ENCODE data around the gene ZNF580.

ZNF580 gene

DNA sequence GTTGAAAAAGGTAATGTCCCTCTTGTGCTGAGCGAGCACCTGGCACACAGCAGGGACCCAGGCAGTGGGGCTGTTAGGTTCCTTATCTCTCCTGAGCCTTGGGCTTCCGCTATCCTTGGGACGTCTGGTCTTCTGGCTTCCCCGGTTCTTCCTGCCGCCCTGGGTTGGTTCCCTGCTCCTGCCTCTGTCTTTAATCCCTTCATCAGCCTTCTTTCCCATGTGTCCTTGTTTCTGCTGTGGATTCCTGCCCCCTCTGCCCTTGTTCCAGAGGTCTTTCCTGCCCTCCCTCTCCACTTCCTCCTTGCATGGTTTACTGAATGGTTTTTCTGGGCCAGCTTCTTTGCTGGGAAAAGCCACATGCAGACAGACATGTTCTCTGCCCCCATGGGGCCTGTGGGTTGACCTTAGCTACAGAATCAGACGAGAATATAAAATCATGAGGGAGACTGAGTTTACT is 36.8 kb downstream of the ZNF580 start:
- no peak for DNase-seq (ENCODE audit: low read depth in 2 of 2)

DNA sequence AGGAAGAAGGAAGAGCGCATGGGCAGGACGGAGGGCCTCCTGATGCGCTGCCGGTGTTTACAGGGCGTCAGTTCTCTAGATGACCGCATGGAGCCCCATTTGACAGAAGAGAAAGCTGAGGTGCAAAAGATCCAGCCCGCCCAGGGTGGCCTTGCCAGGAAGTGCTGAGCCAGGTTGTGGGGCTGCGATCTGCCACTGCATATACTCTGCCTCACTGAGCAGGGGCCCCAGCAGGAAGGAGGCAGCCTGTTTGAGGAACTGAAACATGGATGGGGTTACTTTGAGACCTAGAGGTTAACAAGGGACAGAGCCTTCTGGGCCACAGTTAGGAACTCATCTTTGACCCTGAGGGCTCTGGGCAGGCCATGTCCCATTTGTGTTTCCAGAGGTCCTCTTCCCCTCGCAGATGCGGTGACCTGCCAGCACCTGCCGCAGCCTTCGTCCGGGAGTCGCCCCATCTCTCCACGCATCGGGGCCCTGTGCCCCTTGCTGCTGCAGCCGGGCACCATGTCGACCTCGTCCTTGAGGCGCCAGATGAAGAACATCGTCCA is 37.4 kb downstream of the ZNF580 start:
- no peak for DNase-seq (ENCODE audit: low read depth in 2 of 2)

DNA sequence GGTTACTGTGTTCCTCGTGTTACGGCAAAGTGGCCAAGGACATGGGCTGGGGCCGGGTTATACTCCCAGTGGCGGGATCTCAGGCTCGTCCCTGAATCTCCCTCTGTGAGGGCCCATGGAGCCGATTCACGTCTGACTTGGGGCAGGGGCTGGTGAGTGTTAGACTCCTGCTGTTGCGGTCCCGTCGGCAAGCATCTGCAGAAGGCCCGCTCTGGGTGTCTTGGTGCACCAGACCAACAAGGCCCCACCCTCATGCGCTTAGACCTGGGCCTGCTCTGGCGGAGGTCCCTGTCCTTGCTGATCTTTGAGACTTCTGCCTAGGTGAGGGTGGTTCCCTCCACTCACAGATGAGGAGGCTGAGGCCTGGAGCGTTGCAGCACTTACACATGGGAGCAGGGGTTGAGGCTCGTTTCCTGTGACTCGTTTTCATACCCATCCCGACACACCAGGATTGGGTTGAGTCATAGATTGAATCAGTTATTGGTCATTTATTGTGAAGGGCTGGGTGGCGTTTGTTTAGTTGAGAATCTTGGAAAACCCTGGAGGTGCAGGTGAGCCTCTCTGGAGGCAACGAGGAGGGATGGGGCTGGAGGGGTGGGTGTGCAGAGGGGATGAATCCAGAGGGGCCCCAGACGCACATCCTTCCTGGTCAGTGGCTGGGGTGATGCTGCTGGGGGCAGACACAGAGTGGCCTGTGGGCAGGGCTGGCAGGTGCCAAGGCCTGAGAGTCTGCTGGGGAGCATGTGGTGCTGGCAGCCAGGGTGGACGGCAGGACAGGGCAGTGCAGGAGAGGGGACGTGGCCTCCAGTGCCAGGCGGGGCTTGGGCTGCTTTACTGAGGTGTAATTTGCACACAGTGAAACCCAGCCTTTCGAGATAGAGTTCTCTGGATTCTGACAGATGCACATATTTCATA is 38.8 kb downstream of the ZNF580 start:
- DNase-seq (ENCODE audit: low read depth in 2 of 2): no peak

DNA sequence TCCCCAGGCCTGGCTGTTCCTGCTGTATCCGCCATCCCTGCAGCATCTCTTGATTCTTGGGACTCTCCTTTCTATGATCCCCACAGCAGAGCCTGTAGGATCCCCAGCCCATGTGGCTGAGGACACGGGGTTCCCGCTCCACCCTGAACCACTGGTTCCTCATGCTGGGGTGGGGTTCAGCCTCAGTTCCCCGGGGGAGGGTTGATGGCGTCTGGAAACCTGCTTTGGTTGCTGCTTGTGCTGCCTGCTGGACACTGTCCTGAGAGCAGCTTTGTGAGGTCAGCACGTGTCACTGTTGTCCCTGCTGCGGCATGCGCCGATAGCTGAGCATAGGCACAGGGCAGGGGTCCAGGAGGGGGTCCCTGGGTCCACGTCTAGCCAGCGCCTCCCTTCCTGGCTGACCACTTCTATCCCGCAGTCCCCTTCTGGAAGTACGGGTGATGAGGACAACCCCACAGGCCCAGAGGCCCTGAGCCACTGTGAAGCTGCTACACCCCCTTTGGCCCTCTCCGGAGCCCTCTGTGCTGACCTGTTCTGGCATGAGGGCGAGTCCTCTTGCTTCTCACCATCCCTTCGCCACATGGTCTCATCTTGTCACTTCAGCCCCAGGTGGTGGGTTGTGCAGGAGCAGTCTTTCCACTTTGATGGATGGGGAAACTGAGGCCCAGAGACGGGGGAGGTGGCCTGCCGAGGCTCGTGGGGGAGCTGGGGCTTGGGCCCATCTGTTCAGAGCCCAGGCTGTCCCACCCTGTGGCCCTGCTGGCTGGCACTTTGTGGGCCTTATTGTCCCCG is 39.7 kb downstream of the ZNF580 start:
- no peak for DNase-seq (ENCODE audit: low read depth in 2 of 2)

DNA sequence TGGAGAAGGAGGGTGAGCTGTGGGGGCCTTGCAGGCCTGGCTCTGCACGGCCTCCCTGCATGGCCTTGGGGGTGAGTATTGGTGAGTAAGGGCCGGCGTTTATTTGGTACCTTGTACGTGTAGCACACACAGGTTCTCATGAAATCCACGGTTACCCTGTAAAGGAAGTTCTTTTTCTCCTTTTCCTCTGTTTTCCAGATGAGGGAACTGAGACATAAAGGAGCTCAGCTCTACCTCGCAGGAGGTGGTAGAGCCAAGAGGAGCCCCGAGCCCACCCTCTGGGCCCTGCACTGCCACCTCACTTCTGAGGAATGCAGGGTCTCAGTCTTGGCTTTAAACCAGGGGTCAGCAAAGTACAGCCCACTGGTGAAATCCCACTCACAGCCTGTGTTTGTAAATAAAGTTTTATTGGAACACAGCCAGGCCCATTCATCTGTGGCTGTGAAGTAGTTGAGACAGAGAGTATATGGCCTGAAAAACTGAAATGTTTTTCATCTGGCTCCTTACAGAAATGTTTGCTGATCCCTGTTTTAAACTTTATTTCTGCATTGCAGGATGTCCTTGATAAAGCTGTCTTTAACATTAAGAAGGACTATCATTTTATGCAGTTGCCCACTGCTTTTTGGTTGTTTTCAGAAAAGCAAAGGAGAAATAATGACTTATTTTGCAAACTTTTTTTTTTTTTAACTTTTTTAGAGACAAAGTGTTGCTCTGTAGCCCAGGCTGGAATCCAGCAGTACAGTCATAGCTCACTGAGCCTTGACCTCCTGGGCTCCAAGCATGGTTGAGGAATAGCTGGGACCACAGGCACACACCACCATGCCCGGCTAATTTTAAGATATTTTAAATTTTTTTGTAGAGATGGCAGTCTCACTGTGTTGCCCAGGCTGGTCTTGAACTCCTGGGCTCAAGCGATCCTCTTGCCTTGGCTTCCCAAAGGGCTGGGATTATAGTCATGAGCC is 40.6 kb downstream of the ZNF580 start:
- DNase-seq (ENCODE audit: low read depth in 2 of 2): no peak

DNA sequence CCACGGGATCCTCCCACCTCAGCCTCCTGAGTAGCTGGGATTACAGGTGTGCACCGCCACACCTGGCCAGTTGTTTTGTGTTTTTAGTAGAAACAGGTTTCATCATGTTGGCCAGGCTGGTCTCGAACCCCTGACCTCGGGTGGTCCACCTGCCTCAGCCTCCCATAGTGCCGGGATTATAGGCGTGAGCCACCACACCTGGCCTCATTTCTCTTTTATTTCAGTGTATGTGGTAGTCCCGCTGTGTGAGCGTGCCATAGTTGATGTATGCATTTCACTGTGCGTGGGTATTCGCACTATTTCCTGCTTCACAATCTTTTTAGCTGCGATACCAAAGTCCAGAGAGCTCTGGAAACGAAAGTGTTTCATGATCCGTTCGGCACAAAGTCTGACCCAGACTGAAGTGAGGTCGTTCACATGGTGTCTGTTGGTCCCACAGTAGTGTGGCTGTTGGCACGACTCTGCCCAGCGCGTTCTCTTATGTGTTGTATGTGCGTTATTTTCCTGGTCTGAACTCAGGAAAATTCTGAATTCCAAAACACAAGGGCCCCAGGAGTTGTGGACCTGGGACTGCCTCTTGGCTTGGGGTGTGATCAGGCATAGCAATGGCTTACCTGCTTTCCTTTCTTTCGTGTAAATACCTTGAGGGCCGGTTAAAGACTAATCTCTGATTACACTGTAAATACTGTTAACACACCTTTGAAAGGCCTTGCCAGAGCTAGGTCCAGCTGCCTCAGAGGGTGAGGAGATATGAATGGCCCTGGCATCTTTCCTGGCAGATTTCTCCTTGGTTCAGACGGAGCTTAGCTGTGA is 42.9 kb downstream of the ZNF580 start:
- DNase-seq (ENCODE audit: low read depth in 2 of 2): no peak

DNA sequence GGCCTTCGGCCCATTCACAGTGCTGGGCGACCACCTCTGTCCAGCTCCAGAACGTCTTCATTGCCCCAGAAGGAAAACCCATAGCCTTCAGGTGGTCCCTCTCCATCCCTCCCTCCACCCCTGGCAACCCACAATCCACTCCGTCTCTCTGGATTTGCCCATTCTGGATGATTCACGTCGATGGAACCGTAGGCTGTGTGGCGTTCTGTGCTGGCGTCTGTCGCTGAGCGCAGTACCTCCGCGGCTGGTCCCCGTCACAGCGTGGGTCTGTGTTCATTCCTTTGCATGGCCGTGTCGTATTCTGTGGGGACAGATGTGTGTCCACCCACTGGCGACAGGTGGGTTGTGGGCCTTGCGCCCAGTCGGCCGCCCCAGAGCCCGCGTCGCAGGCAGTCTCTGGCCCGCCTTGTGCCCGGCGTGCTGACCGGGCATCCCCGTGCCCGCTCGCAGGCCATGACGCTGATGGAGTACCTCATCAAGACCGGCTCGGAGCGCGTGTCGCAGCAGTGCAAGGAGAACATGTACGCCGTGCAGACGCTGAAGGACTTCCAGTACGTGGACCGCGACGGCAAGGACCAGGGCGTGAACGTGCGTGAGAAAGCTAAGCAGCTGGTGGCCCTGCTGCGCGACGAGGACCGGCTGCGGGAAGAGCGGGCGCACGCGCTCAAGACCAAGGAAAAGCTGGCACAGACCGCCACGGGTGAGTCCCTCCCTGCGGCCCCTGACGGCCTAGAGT is 44.3 kb downstream of the ZNF580 start:
- DNase-seq (ENCODE audit: low read depth in 2 of 2): no peak

DNA sequence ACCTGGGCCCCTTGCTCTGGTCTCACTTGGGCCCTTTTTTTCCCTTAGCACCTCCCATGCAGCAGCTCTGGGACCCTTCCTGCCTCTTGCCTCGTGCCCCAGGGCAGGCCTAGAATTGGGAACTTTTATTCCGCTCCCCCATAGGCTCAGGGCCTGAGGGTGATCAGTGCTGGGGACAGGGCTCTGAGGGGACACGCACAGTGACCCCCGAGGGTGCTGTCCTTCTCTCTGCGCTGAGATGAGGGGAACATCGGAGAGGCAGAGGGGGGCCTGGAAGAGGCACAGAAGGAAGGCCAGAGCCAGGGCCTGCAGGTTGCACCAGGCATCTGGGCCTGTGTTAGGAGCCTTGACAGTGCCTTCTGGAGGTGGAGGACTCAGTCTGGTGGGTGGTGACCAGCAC is 45.0 kb downstream of the ZNF580 start:
- no peak for DNase-seq (ENCODE audit: low read depth in 2 of 2)

DNA sequence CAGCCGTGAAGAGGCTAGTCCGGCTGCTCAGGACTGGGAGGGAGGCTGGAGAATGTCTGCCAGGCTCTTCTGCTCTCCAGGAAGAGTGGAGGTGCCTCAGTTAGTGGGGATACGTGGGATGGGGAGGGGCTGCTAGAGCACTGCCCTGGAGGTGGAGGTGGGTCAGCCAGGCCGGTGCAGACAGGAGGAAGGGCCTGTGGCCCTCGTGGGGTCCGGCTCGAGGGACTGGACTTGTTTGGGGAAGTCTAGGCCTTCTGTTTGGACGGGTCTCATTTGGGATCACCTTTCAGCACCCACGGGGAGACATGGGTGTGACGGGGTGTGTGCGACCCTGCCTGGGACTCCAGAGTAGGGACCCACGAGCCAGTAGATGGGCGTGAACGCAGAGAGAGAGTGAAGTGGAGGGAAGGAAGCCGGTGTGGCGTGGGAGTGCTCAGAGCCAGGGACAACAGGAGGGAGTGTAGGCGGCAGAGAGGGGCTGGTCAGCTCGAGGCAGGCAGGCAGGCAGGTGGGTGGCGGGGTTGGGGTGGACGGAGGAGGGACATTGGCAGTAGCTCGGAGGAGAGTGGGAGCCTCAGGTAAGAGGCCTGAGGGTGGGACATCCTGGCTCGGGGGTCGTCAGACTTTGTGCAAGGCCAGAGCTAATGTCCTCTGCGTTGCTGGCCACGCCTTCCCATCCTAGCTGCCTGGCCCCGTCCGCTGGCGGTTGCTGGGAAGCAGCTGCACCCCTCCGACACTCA is 45.7 kb downstream of the ZNF580 start:
- no peak for DNase-seq (ENCODE audit: low read depth in 2 of 2)

DNA sequence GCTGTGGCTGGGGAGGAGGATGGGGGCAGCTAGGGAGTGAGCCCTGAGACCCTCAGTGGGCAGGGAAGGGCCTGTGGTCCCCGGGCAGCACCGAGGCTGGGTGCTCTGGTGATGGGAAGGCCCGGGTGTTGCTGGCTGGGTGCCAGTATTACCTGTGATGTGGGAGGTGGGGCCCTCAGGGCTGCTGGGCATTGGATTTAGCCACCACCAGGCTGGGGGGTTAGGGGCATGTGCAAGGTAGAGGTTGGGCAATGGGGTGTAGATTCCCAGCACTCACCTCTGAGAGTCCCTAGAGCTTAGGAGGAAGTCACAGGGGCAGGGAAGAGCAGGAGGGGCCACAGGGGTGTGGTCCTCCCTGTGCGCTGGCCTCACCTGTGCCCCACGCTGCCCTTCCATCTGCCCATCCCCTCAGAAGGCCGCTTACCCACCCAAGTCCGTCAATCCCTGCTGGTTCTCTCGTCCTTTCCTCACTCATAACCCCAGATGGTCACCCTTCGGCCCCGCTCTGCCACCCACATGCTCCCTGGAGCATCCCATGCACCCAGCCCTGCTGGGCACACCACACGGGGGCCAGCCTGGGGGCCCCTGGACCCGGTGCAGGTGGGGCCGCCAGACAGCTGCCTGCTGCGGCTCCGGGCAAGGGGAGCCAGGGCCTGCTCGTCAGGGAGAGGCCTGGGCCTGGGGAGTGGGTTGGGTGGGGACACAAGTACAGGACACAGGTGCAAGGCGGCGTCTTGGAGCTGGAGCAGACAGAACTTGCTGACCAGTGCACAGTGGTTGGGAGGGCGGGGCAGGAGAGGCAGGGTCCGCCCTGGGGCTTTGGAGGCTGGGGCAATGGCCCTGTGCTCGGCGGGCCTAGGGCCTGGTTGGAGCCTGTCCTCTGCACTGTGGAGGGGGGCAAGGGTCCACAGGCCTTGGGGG is 46.7 kb downstream of the ZNF580 start:
- DNase-seq (ENCODE audit: low read depth in 2 of 2): no peak

DNA sequence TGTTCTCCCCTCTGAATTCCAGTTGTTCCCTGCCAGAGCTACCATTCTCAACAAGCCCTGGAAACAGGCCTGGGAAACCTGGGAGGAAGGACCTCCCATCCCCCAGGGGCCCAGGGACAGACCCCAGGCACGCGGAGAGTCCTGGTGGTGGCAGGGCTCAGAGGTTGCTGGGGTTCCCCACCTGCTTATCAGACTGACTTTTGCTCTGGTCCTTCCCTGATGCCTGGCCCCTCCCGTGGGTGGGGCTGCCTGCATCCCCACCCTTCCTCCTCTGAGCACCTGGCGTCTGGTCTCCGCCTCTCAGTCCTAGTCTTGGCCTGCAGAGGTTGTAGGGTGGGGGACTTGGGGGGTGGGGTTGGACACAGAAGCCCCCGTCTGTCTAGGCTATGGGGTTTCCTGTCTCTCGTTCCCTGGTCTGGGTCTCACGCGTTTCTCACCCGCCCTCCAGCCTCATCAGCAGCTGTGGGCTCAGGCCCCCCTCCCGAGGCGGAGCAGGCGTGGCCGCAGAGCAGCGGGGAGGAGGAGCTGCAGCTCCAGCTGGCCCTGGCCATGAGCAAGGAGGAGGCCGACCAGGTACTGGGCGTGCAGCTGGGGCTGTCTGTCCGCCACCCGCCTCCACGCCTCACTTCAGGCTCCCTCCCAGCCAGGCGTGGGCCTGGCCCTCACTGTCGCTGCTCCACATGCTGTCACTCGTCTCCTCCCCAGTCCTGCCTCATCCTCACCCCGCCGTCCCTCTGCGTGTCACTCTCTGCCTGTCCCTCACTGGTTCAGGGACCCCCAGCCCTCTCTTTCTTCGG is 47.8 kb downstream of the ZNF580 start:
- DNase-seq (ENCODE audit: low read depth in 2 of 2): no peak

DNA sequence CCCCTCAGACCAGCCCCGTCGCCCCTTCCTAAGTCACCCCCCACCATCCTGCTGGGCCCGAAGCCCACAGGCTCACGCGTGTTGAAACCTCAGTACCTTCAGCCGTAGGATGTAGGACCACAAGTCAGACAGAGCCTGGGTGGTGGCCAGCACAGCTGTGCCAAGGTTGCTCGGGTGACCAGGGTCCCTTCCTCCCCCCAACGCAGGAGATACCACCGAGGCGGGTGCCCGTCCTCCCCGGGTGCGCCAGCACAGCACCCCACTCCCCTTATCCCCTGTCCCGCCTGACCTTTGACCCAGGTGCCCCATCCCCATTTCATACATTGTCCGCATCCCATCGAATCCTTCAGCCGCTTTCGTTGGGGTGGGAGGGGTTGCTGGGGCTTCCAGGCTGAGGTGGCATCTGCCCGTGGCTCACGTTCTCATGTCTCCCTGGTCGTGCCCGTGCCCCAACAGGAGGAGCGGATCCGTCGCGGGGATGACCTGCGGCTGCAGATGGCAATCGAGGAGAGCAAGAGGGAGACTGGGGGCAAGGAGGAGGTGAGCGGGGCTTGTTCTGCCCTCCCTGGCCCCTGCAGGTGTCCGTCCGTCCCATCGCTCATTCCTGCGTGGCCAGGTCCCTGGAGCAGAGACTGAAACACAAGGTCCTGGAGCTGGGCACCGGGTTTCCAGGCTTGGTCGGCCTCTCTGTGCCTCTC is 48.8 kb downstream of the ZNF580 start:
- no peak for DNase-seq (ENCODE audit: low read depth in 2 of 2)

DNA sequence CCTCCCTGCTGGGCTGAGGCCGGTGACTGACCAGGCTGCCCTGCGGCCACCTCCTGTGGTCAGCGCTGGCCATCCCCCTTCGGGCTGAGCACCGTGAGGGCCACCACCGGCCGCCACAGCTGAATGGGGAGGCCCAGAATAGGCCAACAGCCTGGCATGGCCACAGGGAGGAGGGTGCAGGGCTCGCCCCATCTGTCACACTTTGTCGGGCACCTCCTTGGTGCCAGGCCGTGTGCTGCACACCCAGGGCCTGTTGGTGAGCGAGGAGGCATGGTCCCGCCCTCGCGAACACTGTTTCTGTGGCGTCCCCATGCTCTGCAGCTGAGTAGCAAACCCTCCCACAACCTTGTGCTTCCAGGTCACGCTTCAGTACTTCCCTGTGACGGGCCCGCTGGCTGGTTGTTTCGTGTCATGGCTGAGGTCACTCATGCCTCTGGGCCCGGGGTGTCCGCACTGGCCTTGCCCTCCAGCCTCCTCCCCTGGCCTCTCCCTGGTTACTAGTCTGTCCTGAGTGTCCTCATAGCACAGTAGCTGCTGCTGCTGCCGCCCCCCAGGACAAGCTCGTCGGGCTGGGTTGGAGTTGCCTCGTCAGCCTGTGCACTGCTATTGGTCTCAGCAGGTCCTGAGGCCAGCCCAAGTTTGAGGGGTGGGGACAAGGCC is 49.4 kb downstream of the ZNF580 start:
- no peak for DNase-seq (ENCODE audit: low read depth in 2 of 2)

DNA sequence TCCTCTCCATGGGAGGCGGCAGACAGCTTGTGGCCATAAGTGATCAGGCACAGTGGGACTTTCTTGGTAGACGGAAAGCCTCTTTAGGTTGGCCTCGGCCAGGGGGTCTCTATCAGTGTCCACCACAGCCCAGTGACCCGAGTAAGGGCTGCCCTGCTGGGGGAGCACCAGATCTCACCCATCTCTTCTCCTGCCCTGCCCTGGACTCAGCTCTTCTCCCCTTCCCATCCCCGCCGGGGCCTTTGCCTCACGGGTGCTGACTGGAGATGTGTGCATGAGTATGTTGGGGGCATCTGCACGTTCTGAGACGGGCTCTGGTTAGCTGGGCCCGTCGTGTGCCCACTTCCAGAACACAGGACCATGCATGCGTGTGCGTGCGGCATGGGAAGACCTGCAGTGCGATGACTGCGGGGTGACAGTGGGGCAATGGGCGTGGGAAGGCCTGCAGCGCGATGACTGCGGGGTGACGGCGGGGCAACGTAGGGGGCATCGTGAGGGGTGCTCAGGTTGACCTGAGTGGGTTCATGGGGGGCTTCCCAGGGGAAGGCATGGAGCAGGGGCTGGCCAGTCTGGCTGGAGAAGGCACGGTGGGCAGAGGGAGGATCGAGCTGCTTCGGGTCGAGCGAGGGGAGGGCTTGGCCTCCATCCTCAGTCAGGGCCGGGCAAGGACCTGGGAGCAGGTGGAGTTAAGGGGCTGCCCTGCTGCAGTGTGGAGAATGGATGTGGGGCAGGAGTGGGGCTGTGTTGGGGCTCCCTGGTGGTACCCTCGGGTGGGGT is 50.2 kb downstream of the ZNF580 start:
- no peak for DNase-seq (ENCODE audit: low read depth in 2 of 2)

Data from stimulated activated CD8-positive, alpha-beta memory T cell treated with anti-CD3 and anti-CD28 coated beads, Interleukin-15, amount 100 ng/mL, for 48 hours (primary cell).